ENCODE results near the gene PPP1CA.

Gene PPP1CA

DNA sequence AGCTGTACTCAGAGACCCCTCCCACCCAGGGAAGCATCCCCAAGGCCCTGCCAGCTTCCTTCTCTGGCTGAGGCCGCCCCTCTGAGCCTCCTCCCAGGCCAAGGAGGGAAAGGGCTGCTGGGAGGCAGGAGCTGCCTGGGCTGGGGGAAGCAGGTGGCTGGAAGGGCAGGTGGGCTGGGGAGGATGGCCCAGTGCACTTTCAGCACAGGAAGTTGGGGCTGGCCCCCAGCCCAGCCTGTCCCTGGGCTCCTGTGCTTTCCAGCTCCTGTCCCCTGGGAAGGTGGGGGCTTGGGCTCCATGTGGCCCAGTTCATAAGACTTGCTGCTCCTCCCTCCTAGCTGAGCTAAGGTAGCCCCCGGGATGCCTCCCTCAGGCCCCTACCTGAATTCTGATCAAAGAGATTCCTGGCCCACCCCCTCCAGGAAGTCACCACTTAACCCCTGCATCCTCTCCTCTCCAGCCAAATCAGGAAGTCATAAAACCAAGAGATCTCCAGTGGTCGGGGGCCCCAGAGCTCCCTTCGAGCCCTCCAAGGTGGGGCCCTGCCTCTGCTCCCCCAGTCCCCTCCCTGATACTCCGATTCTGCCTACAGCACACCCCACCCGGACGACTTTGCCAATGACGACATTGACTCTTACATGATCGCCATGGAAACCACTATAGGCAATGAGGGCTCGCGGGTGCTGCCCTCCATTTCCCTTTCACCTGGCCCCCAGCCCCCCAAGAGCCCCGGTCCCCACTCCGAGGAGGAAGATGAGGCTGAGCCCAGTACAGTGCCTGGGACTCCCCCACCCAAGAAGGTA is 4.9 kb downstream of the PPP1CA start:
- TF ChIP-seq CTCF (IDR thresholded peaks at IDR 0.05; ENCODE audit: control insufficient read depth, insufficient read depth, low read depth, low read length, missing control alignments), result no peak
- no peak overlapping the region for H3K4me3 ChIP-seq (ENCODE audit: control insufficient read depth, low read depth, low read length)
- no peak for DNase-seq (ENCODE audit: low read depth)

DNA sequence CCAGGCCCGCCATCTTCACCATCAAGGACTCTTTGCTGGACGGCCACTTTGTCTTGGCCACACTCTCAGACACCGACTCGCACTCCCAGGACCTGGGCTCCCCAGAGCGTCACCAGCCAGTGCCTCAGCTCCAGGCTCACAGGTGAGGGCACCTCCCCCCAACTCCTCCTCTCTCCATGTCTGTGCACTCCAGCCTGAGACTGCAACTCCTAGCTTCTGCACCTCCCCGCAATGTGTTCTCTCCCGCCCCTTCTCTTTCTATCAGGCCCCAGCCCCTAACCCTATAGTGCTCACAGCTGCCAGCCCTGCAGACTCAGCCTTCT is 5.4 kb downstream of the PPP1CA start:
- no peak overlapping the region for H3K4me3 ChIP-seq (ENCODE audit: control insufficient read depth, low read depth, low read length)
- TF ChIP-seq CTCF (IDR thresholded peaks at IDR 0.05; ENCODE audit: control insufficient read depth, insufficient read depth, low read depth, low read length, missing control alignments), result no peak
- no peak for DNase-seq (ENCODE audit: low read depth)

- DNase-seq (ENCODE audit: low read depth), result no peak
These were observed 6.0 kb downstream of the PPP1CA start for GRCh38 chr11:67395555-67396258.

DNA sequence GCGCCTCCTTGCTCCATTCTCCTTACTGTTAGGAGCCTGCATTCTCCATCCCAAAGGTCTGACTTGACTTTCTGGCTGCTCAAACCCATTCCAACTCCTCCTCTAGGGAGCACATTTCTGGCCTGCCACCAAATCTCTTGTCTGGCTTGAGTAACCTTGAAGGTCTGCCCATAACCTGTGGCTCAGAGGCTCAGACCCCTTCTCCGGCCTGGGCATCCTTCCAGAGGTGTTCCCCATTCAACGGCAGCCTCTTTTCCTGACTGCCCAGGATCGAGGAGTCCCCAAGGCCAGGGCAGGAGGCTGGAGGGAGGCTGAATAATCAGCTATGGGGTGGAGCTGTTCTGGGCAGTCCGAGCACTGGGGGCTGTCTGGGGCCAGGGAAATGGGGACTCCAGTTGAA is 7.7 kb downstream of the PPP1CA start:
- no peak overlapping the region for H3K4me3 ChIP-seq (ENCODE audit: control insufficient read depth, low read depth, low read length)
- no peak for TF ChIP-seq CTCF (IDR thresholded peaks at IDR 0.05; ENCODE audit: control insufficient read depth, insufficient read depth, low read depth, low read length, missing control alignments)
- DNase-seq (ENCODE audit: low read depth), result no peak

More at GRCh38 chr11:67395555-67396258, 6.0 kb downstream of the PPP1CA start:
- H3K4me3 ChIP-seq (ENCODE audit: control insufficient read depth, low read depth, low read length), result no peak overlapping the region
- no peak for TF ChIP-seq CTCF (IDR thresholded peaks at IDR 0.05; ENCODE audit: control insufficient read depth, insufficient read depth, low read depth, low read length, missing control alignments)

GRCh38 chr11:67393437-67393836 is 8.2 kb downstream of the PPP1CA start:
- DNase-seq (ENCODE audit: low read depth), result no peak
- H3K4me3 ChIP-seq (ENCODE audit: control insufficient read depth, low read depth, low read length), result no peak overlapping the region
- TF ChIP-seq CTCF (IDR thresholded peaks at IDR 0.05; ENCODE audit: control insufficient read depth, insufficient read depth, low read depth, low read length, missing control alignments), result no peak

DNA sequence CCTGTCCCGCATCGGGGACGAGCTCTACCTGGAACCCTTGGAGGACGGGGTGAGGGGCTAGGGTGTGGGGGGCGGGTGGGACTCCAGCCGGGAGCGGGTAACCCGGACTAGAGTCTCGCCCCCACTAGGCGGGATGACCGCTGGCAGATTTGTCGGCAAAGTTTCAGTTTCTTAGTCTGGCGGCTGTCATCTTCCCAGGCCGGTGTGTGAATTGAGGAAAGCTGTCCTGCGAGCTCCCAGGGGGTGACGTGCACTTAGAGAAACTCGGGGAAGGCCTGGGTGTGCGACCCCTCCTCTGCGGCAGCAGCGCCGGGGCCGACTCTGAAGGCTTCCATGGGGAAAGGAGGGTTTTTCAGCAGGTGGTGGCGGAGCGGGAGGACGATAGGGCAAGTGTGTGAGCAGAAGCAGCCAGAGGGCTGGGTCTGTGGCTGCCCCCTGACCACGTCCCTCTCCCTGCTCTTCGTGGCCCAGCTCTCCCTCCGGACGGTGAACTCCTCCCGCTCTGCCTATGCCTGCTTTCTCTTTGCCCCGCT is 9.4 kb downstream of the PPP1CA start:
- TF ChIP-seq CTCF (IDR thresholded peaks at IDR 0.05; ENCODE audit: control insufficient read depth, insufficient read depth, low read depth, low read length, missing control alignments), result no peak
- no peak for DNase-seq (ENCODE audit: low read depth)
- H3K4me3 ChIP-seq (ENCODE audit: control insufficient read depth, low read depth, low read length), result peak overlapping the region; percentile 94
